Transverse colon (tissue), 4 donors: ENCODE results near the gene RAP1GAP2. TPM values are rescaled to one million over a fixed set of nuclear protein-coding genes. Genes with fewer than 3 reads are reported as not detected.
"Not testable (repeated sequence)": the region's sequence is repeated elsewhere in the genome, so short reads cannot be mapped to it uniquely, and the experiment has no call there.

ENCODE experiments used
- DNase-seq: peaks from one replicate; pipeline ENCODE4 v3.0.0-alpha.2; 2019
- H3K27ac ChIP-seq, 4 donors: fragments of 200-600 bp; sonication (generic); 2 replicates each; pipeline ENCODE4 v1.5.1; 2016 to 2018; ENCODE audit warnings: inconsistent platforms in 4 of 4
- H3K27me3 ChIP-seq: fragments of 200-600 bp; sonication (generic); 2 replicates; pipeline ENCODE4 v1.5.1; 2017; ENCODE audit warnings: inconsistent platforms
- H3K36me3 ChIP-seq, 4 donors: fragments of 200-600 bp; sonication (generic); 2 replicates each; pipeline ENCODE4 v1.5.1; 2017 to 2019; ENCODE audit warnings: inconsistent platforms in 4 of 4
- H3K4me1 ChIP-seq, 4 donors: fragments of 200-600 bp; sonication (generic); 2 replicates each; pipeline ENCODE4 v1.5.1; 2017 to 2020; ENCODE audit warnings: inconsistent platforms in 4 of 4
- H3K4me3 ChIP-seq, 4 donors: fragments of 200-600 bp; sonication (generic); 1 replicate in 1 of 4; 2 replicates in 3 of 4; pipeline versions ENCODE4 v1.5.1 to v1.6.1; 2017 to 2019; ENCODE audit warnings: inconsistent platforms in 4 of 4
- H3K9me3 ChIP-seq, 2 donors: fragments of 200-600 bp; sonication (generic); 2 replicates each; pipeline ENCODE4 v1.5.1; 2017 to 2019; ENCODE audit warnings: inconsistent platforms in 2 of 2
- CTCF ChIP-seq, 5 experiments: fragments of 200-600 bp in 3 of 5; fragments of 450-650 bp in 2 of 5; sonication (generic) in 3 of 5; IDR thresholded peaks; 1 replicate in 2 of 5; 2 replicates in 3 of 5; pipeline ENCODE4 v1.5.1; 2016 to 2017; ENCODE audit warnings: antibody characterized with exemption in 5 of 5, inconsistent platforms in 3 of 5, mild to moderate bottlenecking in 2 of 5, moderate library complexity in 1 of 5
- EP300 ChIP-seq: sonication (generic); formaldehyde crosslinking; IDR thresholded peaks from one replicate; pipeline ENCODE4 v1.6.1; 2017; ENCODE audit warnings: antibody characterized with exemption, low read depth
- POLR2A ChIP-seq: fragments of 450-650 bp; IDR thresholded peaks from one replicate; pipeline ENCODE4 v1.6.1; 2016; ENCODE audit warnings: antibody characterized with exemption, mild to moderate bottlenecking, moderate library complexity
- POLR2AphosphoS5 ChIP-seq, 3 donors: sonication (generic); formaldehyde crosslinking; IDR thresholded peaks; one replicate each; pipeline ENCODE4 v1.6.1; 2016; ENCODE audit warnings: antibody characterized with exemption in 3 of 3
- WGBS, 2 donors: methylation state at CpG; one replicate each; pipeline ENCODE4 v1.1.5; 2018; ENCODE audit warnings: low coverage in 1 of 2; 5-methylcytosine and 5-hydroxymethylcytosine counted together
- in situ Hi-C, 4 donors: fragments of 200-750 bp; cut with MboI; loops; one replicate each; pipeline versions ENCODE4 v1.15.0 to v1.15.1; 2017; ENCODE audit warnings: low sequenced_read_pairs in 3 of 4, low pct_ligation_motif_present in 1 of 4, low pct_unique_long_range_greater_than_20kb in 1 of 4
- intact Hi-C: fragments of 100-400 bp; cut with DNase I; formaldehyde crosslinking; loops from one replicate; pipeline ENCODE4 v1.15.1; 2023; ENCODE audit warnings: low total_unique reads
- total RNA-seq, 4 donors: library from RNA; depleted of rRNA; stranded (reverse); fragments of >200 nt; gene quantifications; one replicate each; pipeline ENCODE4 v1.1.0, GENCODE V29; 2016

The RAP1GAP2 gene
- total RNA-seq, 4 donors from 2014 or later, result 23.0 to 39.6 (median 33.9) TPM

DNA sequence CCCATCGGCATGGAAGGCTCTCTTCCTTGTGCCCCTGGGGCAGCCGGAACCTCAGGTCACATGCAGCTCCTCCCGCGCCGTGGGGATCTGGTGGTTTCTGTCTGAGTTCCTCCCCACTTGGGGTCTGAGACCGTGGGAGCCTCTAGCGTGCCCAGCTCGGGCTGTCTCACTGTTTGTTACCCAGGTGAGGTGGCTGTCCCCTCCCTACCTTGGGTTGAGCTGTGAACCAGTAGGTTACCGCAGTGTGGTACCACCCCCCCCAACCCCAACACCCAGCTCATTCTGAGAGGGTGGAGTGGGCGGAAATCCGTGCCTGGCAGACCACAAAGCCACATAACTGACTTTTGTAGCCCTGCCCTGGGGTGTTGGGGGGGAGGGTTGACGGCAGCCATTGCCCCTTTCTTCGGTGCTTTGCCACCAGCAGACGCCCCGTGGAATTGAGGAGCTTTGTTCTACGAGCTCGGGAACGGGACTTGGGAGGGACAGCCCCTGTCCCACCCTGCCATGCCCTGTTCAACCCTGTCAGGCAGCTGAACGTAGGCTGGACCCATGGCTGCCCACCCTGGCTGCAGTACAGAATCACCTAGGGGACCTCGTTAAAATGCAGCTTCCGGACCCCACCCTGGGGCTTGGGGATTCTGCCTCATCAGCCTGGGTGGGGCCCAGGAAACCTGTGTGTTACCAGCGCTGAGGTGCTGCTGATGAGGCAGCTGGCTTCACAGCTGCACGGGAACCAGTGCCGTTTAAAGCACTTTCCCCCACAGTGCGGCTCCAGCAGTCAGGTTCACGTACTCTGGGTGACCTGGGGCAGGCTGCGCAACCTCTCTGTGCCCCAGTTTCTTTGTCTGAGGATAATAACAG is 18.5 kb downstream of the RAP1GAP2 start:
- TF ChIP-seq POLR2AphosphoS5 (IDR thresholded peaks at IDR 0.05) (no peak), EP300 (no peak), CTCF (IDR thresholded peaks at IDR 0.05) (no peak), POLR2A (no peak)
- in situ Hi-C loops, result no loop called here
- Histone ChIP-seq H3K36me3 (no peaks in the 10 kb centered on the region), H3K4me3 (no peak overlapping the region), H3K9me3 (no peaks in the 10 kb centered on the region), H3K27ac (no peak overlapping the region), H3K27me3 (no peaks in the 10 kb centered on the region), H3K4me1 (peaks cover 0 to 9% (median 0%) of the 10 kb centered on the region in 4 donors)
- intact Hi-C loops, result no loop called here
- peak; percentile 70 for DNase-seq
- WGBS, 2 donors, result 61 to 65% methylated on average over 5 to 16 of the region's 27 CpGs

DNA sequence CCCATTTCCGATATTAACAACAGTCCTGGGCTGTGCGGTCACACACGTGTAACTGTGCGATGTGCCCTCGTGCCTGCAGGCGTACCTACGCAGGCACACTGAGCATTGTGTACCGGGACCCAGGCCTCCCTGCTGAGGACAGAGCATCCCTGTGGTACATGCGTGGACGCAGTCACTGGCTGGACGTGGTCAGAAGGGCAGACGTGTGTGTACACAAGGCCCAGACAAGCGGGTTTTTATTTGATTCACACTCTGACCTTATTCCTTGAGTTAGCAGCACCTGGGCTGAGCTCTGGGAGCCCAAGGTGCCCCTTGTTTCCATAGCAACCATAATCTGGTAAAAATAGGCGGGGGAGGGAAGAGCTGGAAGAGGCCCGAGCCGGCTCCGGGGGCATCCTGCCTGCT is 19.5 kb downstream of the RAP1GAP2 start:
- in situ Hi-C loops (no loop called here), intact Hi-C loops (no loop called here)
- H3K36me3 ChIP-seq, result no peaks in the 10 kb centered on the region
- WGBS, 2 donors, result 63 to 83% methylated on average over 1 to 17 of the region's 17 CpGs
- H3K27ac ChIP-seq, result no peak overlapping the region
- H3K4me1 ChIP-seq, result peaks cover 0 to 9% (median 0%) of the 10 kb centered on the region in 4 donors
- DNase-seq, result no peak
- TF ChIP-seq POLR2AphosphoS5 (IDR thresholded peaks at IDR 0.05) (no peak), POLR2A (no peak), CTCF (IDR thresholded peaks at IDR 0.05) (no peak), EP300 (no peak)
- H3K27me3 ChIP-seq, result no peaks in the 10 kb centered on the region
- H3K9me3 ChIP-seq, result no peaks in the 10 kb centered on the region
- H3K4me3 ChIP-seq, result no peak overlapping the region

DNA sequence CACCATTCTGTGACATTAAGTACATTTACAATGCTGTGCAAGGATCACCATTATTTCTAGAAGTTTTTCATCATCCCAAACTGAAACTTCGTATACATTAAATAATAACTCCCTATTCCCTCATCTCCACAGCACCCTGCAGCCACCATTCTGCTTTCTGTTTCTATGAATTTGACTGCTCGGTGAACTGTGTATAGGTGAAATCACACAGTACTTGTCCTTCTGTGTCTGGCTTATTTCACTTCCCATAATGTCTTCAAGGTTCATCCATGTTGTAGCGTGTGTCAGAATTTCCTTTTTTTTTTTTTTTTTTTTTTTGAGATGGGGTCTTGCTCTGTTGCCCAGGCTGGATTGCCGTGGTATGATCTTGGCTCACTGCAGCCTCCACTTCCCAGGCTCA is 20.4 kb downstream of the RAP1GAP2 start:
- H3K9me3 ChIP-seq, result no peaks in the 10 kb centered on the region
- no peak for DNase-seq
- H3K4me1 ChIP-seq, result peaks cover 0 to 9% (median 0%) of the 10 kb centered on the region in 4 donors
- in situ Hi-C loops (no loop called here), intact Hi-C loops (no loop called here)
- no peak overlapping the region for H3K4me3 ChIP-seq
- no peak for TF ChIP-seq POLR2AphosphoS5 (IDR thresholded peaks at IDR 0.05)
- H3K36me3 ChIP-seq, result no peaks in the 10 kb centered on the region
- WGBS, 2 donors, result 71% methylated on average over 4 of the region's 4 CpGs; no CpG with 5 or more reads in 1 of the 2 donors
- no peak overlapping the region for H3K27ac ChIP-seq
- H3K27me3 ChIP-seq, result no peaks in the 10 kb centered on the region

DNA sequence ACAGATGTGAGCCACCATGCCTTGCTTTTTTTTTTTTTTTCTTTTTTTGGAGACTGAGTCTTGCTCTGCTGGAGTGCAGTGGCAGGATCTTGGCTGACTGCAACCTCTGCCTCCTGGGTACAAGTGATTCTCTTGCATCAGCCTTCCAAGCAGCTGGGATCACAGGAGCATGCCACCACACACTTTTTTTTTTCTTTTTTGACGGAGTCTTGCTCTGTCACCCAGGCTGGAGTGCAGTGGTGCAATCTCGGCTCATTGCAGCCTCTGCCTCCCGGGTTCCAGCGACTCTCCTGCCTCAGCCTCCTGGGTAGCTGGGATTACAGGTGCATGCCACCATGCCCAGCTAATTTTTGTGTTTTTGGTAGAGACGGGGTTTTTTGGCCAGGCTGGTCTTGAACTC is 23.1 kb downstream of the RAP1GAP2 start:
- H3K36me3 ChIP-seq, H3K9me3 ChIP-seq, H3K4me1 ChIP-seq, H3K27ac ChIP-seq, intact Hi-C loops, DNase-seq, H3K27me3 ChIP-seq, H3K4me3 ChIP-seq, in situ Hi-C loops: not testable (repeated sequence)
- 93% methylated on average over 5 of the region's 5 CpGs; no CpG with 5 or more reads in 1 of the 2 donors for WGBS, 2 donors

- Histone ChIP-seq H3K9me3 (no peaks in the 10 kb centered on the region), H3K27ac (no peak overlapping the region), H3K4me1 (peaks cover 0 to 6% (median 0%) of the 10 kb centered on the region in 4 donors), H3K36me3 (no peaks in the 10 kb centered on the region), H3K27me3 (no peaks in the 10 kb centered on the region), H3K4me3 (no peak overlapping the region)
- intact Hi-C loops, result no loop called here
- no peak for DNase-seq
- in situ Hi-C loops, result loop anchor here in 2 of 4 donors (10.0 kb wide), 1 partner anchor 195 kb away; no protein-coding TSS in a partner anchor
- WGBS, 2 donors, result 75% methylated on average over 4 to 11 of the region's 11 CpGs
- TF ChIP-seq POLR2A (no peak), POLR2AphosphoS5 (IDR thresholded peaks at IDR 0.05) (no peak), CTCF (IDR thresholded peaks at IDR 0.05) (no peak), EP300 (no peak)
These were observed 23.8 kb downstream of the RAP1GAP2 start for GRCh38 chr17:2819921-2820501.
